Loucy (cell line): ENCODE measurements around the gene KCNJ11.

ENCODE experiments used
- CTCF ChIP-seq: fragments of 200-600 bp; sonication (generic); conservative IDR thresholded peaks from 2 replicates; pipeline ENCODE4 v1.5.1; 2014; ENCODE audit warnings: mild to moderate bottlenecking, antibody characterized with exemption, low read length
- EZH2phosphoT487 ChIP-seq: fragments of 200-600 bp; IDR thresholded peaks from 2 replicates; pipeline ENCODE4 v1.6.1; 2018; ENCODE audit warnings: antibody characterized with exemption, mild to moderate bottlenecking, moderate library complexity, borderline replicate concordance

- TF ChIP-seq CTCF (no peak), EZH2phosphoT487 (no peak)
Observed at GRCh38 chr11:17432002-17432401, 43.5 kb upstream of the KCNJ11 start.
